C4-2B (cell line): ENCODE data around the gene TMEM86B.

Experiments
- CTCF ChIP-seq: fragments of 450-650 bp; conservative IDR thresholded peaks from 2 replicates; pipeline ENCODE4 v1.5.1; 2017; ENCODE audit warnings: mild to moderate bottlenecking
- ZFX ChIP-seq: fragments of 450-650 bp; IDR thresholded peaks from 2 replicates; pipeline ENCODE4 v1.6.1; 2017

GRCh38 chr19:55239004-55239403, 10.4 kb upstream of the TMEM86B start:
- TF ChIP-seq CTCF (no peak), ZFX (no peak)
